ENCODE results near the gene SYNPO2.
"Not testable (repeated sequence)": the region's sequence is repeated elsewhere in the genome, so short reads cannot be mapped to it uniquely, and the experiment has no call there.

SYNPO2 gene

GRCh38 chr4:119038116-119038841 lies 149.6 kb downstream of the SYNPO2 start:
- no peak for DNase-seq

DNA sequence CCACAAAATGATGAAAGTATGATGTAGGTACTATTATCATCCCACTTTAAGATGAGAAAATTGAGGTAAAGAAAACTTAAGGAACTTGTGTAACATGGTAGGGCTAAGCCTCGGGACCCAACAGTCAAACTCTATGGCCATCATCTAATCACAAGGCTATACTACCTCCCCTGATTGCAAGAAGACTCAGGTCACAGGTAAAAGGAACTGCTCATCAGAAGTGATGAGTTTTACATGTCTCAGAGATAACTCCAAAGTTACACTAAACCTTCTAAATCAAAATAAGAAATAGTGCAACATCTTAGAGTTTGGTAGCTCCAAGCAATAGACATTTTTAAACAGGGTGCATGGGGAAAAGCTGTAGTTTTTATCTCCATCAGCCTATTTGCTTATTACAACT lies 150.5 kb downstream of the SYNPO2 start:
- DNase-seq: no peak

DNA sequence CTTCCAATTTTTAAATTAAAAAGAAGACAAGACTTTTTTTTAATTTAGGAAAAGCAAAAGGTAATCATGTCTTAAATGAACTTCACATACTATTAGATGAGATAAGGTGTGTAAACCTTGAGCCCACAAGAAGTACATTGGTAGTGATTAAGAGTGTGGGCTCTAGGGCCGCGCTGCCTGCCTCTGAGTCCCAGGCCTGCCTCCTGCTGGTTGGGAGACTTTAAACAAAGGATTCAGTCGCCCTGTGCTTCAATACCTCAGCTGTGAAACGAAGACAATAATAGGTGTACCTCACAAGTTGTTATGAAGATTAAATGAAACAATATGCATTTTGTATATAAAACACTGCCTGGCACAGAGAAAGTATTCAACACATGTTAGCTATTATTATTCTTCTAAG lies 151.1 kb downstream of the SYNPO2 start:
- no peak for DNase-seq

DNA sequence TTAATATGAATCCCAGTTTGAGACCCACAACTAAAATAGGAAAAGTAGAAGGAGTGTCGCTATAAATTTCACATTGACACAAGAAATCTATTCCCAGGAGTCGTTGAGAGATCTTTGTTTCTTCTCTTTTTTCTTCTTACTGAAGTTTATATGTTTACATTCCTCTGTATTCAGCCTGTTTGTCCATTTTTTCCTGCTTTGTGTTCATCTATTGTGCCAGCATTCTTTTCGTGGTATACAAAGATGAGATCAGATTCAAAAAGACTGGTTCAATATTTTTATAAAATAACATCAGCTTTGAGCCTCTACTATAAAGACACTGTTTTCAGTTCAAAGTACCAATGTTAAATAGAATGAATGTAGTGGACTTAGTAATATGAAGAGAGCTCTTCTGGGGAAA lies 151.6 kb downstream of the SYNPO2 start:
- DNase-seq: no peak

DNA sequence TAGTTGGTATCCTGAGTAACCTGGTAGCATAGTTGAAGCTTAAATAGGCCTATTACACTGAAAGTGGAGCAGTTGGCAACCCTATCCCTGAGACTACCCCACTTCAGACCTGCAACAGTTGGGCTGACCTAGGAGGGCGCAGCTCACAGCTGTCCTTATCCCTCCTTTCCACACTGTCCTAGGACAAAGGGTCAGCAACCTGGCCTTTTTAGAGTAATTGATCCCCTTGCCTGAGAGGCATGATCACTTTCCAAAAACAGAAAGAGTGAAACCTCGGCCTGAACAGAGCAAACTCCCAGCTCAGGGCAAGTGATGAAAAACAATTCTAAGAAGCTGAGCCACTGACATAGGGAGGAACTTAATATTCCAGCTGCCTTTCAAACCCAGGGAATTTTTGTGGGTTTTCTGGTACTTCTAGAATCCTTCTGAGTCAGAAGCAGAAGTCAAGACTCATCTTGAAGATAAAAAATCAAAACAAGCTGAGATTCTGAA lies 152.1 kb downstream of the SYNPO2 start:
- DNase-seq: peak; percentile 36

DNA sequence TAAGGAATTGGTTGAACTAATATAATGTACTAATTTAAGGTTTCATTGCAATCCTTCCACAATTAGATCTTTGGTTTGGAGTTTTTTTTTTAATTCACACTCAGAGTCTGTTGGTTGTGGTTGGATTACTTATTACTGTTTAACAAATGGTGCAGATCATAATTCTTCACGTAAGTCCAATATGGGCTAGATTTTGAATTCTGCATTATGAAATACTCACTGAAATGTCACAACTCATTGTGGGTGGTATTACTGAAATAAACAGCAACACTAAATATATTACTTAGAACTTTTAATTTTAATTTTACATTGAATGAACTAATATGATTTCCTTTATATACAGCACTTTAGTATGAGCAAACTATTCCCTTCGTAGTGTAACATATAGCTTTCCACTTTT lies 152.7 kb downstream of the SYNPO2 start:
- DNase-seq: no peak

DNA sequence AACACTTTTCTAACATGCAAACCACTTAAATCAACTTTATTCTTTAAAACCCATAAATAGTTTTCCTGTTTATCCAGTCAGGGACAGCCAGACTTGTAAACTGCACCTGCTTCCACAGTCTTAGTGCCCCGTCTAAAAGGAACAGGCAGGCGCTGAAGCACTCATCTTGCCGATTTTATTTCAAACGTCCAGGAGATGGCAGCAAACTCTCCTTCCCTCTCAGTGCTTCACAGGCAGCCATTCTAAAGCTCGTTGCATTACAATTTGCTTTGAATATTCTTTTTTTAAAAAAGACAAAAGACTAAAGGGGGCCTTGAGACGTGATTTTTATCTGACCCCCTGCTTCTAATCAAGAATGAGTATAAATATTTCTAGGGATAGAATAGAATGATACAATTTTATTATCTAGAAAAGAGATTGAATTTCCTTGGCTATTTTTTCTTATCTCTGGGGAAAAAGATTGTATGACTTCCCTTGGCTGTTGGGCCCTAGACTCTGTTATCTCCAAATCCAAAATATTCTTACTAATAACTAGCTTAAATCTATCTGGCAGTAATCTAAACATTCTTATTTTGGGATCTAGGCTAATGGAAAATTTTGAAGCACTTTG lies 153.4 kb downstream of the SYNPO2 start:
- DNase-seq: peak; percentile 83

DNA sequence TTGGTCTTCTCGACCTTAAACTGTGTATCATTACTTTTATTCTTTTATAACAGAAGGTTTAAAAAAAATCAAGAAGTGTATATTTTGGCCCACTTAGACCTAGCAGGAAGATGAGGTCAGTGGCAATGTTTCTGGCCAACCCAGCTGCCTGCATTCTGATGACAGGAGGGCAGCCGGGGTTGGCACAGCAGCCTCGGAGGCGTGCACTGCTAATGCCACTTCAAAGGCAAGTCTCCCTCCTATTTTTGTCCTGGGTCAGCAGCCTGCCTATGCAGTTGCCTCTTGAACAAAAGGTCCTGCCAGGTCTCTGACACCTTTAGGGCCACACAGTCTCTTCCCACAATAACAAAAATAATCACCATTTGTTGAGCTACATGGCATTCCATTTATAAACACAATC lies 157.6 kb downstream of the SYNPO2 start:
- DNase-seq: no peak

- DNase-seq: not testable (repeated sequence)
Observed at GRCh38 chr4:119047059-119047458, 158.4 kb downstream of the SYNPO2 start.

DNA sequence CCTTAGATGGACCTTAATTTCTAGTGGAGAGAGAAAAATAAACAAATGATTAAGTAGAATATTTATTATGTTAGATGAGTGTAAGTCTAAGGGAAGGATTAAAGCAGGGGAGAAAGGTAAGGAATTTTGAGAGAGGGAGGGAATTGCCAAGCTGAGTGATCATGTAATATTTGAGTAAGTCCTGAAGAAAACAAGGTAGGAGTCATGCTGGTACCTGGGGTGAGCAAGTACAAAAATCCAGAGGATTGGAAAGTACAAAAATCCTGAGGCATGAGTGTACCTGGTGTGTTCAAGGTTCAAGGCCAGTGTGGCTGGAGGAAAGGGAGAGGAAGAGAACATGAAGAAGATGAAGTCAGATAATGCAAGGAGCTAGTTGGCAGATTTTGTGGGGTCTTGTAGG lies 159.8 kb downstream of the SYNPO2 start:
- no peak for DNase-seq

DNA sequence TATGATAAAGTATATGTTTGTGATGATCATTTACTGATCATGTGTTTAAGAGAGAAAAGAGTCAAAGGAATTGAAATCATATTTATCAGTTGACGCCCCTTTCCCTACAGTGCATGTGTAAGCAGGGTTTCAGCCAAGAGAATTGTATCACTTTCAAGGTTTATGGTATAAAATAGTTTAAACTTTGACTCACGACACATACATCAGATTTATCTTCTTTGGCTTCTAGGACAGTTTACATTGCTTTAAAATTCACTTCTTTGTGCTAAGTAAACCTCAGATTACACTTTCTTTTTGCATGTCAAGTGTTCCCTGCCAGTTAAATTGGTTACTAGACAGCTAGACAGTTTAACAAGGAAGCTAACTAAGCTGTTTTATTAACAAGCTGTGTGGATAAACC lies 160.7 kb downstream of the SYNPO2 start:
- DNase-seq: no peak

GRCh38 chr4:119050527-119051090 lies 162.0 kb downstream of the SYNPO2 start:
- no peak for DNase-seq

GRCh38 chr4:119053245-119053644 lies 164.6 kb downstream of the SYNPO2 start:
- DNase-seq: no peak

DNA sequence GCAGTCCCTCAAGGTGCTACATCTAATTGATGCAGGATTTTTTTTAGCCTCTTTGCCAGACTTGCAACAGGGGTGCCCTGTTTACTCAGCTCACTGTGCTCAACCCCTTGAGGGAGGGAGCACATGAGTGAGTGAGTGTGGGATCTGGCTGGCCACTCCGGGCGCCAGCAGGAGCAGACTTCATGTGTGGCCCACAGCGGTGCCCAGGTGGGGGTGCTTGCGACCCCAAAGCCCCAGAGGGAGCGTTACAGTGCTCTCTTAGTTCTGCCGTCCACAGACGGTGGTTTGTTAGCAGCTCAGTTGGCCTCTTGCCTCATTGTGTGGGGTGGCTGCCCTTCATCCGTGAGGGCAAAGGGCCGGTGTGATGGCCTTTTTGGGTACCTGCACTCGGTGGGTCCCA lies 165.3 kb downstream of the SYNPO2 start:
- DNase-seq: no peak

DNA sequence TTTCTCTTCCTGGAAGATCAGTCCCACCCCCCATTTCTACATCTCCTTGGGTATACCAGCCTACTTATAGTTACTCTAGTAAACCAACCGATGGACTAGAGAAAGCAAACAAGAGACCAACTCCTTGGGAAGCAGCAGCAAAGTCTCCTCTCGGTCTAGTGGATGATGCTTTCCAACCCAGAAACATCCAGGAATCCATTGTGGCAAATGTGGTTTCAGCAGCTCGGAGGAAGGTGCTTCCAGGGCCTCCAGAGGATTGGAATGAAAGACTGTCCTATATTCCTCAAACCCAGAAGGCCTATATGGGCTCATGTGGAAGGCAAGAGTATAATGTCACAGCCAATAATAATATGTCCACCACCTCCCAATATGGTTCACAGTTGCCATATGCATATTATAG lies 168.8 kb downstream of the SYNPO2 start:
- DNase-seq: no peak

GRCh38 chr4:119059221-119059620 lies 170.6 kb downstream of the SYNPO2 start:
- no peak for DNase-seq

DNA sequence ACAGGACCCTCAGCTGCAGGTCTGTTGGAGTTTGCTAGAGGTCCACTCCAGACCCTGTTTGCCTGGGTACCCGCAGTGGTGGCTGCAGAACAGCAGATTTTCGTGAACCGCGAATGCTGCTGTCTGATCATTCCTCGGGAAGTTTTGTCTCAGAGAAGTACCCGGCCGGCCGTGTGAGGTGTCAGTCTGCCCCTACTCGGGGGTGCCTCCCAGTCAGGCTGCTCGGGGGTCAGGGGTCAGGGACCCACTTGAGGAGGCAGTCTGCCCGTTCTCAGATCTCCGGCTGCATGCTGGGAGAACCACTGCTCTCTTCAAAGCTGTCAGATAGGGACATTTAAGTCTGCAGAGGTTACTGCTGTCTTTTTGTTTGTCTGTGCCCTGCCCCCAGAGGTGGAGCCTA lies 178.5 kb downstream of the SYNPO2 start:
- not testable (repeated sequence) for DNase-seq

GRCh38 chr4:119067670-119068360 lies 179.2 kb downstream of the SYNPO2 start:
- DNase-seq: not testable (repeated sequence)

DNA sequence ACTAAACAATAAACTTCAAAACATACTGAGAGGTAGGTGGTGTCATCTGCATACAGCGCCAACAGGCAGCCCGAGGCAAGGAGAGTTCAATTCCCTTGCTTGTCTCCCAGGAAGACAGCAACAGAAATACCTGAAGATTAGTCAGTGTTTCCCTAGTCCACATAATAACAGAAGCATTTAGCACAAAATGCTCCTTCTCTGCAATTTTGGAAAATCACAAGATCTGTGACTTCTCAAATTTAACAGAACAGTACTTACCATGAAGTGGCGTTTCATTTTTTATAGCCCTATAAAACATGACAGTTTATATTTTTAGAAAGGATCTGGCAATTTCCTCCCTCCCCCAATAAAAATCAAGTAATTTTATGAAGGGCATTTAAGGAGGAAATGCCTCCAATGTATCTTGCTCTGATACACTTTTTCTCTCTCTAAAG lies 179.9 kb downstream of the SYNPO2 start:
- DNase-seq: no peak

GRCh38 chr4:119070301-119070700 lies 181.6 kb downstream of the SYNPO2 start:
- DNase-seq: no peak

- DNase-seq: no peak
Observed at GRCh38 chr4:119080721-119081541, 192.3 kb downstream of the SYNPO2 start.

GRCh38 chr4:119081542-119081859 lies 192.8 kb downstream of the SYNPO2 start:
- DNase-seq: no peak

GRCh38 chr4:119081943-119082342 lies 193.3 kb downstream of the SYNPO2 start:
- DNase-seq: no peak

All from midbrain (tissue), 1 donor.